M059J (cell line): ENCODE results near the gene VPS51. TPM values are rescaled to one million over a fixed set of nuclear protein-coding genes. Genes with fewer than 3 reads are reported as not detected.

Experiments
- DNase-seq: peaks from one replicate; pipeline ENCODE4 v3.0.0-alpha.2; 2012; ENCODE audit warnings: low read depth
- total RNA-seq: library from RNA; depleted of rRNA; stranded (reverse); fragments of >200 nt; shearing (Covaris generic); gene quantifications from 2 replicates; pipeline ENCODE4 v1.2.3, GENCODE V29; 2014

The VPS51 gene
- total RNA-seq, 1 experiment from 2014 or later: 170 TPM

DNA sequence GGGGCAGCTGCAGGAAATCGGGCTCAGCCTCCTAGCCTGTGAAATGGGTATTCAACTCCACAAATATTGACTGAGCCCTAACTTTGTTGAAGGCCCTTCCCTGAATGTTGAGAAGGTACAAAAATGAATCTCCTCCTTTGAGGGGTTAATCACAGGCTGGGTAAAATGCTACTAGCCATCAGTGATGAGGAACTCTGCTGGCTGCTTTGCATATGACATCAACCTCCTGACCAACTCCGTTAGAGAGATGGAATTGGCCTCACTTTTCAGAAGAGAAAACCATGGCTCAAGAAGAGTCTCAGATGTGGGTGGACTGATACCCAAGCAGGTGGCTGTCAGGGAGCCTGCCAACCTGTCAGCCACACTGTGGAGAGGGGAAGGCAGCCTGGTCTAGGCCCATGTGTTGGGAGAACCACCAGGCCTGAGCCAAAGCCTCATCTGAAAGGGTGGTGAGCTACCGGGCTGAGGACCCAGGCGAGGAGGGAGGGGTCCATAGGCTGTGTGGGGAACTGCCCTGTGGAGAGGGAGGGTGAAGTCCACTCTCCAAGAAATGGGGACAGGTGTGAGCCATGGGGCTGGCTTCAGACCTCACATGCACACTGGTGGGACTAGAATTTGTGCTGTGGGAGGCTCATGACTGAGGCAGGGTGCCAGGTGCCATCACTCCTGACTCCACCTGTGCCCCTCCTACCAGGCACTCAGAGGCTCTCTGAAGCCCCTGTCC, 23.9 kb upstream of the VPS51 start:
- no peak for DNase-seq

DNA sequence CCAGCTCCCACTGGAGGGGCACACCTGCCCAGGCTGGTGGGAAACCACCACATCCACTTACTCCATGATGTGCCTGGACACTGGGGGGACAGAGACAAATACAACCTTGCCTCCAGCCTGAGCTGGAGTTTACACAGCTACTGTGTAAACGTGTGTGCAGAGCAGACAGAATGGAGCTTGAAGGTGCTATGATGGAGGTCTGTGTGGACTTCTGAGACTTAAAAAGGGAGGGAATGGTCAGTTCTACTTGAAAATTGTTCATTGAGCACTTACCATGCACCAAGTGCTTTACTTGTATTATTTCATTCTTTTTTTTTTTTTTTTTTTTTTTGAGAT, 23.4 kb upstream of the VPS51 start:
- DNase-seq: no peak

DNA sequence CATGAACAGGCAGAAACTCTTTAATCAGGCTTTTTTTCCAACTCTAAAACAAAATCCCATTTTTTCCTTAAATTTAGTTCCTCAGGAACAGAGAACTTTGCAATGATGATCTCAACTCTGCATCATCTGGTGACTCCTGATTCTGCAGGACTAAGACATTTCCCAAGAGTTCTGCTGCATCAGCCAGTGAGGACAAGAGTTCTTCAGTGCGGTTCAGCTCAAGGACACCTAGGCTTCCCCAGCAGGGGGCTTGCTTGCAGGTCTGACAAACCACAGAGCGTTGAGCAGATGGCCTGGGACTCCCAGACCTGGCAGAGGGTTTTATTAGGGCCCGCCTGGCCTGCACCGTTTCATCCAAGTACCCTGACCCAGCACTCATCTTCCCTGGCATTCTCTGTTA, 18.6 kb upstream of the VPS51 start:
- DNase-seq: peak; percentile 29

DNA sequence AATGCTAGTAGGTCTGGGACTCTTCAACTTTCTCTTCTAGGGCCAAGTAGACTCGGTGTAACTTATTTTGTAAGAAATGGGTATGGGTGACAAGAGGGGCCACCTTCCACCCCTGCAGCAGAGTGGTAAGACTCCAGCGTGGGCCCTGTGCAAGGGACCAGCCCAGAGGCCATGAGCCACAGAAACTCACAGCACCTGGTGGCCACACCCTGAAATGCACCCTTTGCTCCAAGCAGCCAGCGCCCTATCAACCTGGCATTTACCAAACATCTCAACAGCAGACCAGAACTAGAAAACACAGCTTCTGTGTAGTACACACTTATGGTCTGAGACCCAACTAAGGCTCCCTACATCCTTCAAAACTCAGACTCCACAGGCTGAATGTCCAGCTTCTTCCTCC, 17.9 kb upstream of the VPS51 start:
- DNase-seq: peak; percentile 47

DNA sequence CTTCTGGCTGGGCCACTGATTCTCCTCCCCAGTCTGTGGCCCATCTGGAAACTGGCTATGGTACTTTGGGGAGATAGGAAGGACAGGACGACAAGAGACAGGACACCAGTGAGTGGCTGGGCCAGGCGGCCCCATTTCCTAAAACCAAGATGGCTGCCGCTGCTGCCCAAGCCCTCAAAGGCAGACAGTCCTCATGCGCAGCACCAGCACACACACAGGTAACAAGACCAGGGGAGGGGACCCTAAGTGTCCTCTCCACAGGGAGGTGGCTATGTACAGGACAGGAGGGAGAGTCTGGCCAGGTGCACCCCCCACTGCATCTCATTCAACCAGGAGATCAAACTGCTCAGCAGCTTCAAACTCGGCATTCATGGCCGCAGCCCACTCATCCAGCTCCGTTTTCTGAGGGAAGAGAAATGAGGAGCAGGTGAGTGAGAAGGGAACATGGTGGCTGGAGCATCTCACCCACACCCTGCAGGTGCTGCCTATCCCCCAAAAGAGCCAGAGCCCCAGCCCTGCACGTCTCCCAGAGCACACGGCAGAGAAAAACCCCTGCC, 17.1 kb upstream of the VPS51 start:
- DNase-seq: no peak

DNA sequence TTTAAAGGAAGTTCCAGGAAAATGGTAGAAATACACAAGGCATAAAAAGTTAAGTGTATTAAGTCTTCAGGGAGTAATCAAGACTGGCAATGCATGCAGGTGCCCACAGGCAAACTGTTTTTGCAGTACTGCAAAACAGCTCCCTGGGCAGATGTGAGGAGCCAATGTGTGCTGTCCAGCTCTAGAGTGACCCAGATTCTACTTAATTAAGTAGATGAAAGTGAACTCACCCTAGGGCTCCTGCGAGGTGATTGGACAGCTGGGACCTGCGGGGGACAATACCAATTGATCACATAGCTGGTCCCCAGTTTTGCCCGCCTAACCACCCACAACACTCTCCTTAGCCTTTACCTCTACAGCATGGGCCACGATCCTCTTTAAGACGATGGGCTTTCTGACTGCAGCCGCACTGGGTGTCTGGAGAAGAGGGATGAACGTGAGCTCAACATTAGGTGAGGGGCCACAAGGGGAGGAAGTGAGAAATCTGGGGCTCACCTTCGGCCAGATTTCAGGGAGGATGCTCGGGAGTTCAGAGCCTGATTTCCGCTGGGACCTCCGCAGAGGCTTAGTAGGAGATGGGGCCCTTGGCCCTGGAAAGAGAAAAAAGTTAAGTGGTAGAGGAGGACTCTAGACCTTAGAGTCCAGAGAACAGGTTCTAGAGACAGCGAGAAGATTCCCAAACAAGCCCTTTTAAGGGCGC, 12.7 kb upstream of the VPS51 start:
- peak; percentile 15 for DNase-seq

DNA sequence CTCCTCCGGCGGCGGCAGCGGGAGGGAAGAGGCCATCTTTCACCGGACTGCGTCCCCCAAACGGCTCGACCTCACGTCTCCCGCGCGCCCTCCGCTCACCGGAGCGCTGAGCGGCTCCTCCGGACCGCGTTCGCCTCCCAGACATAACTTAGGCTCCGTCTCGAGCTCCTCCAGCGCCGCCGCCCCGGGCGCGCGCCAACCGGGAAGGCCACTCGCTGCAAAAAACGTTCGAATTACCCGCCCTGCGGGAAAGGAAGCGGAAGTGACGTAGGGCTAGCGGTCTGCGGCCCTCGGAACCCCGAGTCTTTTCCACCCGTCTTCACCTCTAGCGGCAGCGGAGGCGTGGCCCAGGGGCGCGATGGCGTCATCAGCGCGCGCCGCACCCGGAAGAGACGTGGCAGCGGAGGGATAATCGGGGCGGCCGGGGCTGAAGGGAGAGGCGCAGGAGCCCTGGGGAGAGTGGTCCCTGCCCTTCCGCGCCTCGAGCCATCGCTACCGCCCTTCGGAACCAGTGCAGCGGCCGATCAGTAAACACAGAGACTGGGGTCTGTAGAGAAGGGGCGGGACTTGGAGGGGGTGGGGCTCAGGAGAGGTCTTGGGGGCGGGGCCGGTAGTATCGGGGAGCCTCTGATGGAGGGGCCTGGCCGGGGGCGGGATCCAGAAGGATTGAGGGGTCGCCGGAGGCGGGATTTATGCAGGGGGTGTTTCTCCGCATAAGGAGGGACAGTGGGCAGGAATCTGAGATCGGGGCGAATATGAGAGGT, 12.0 kb upstream of the VPS51 start, which contains the start of the genes CDCA5 and ZFPL1:
Gene CDCA5, minus strand, starts transcription at position 207 of the 764 bp plus-strand sequence. Its CDS starts 62 bp downstream, at position 145.
Gene ZFPL1, plus strand, starts transcription at position 389 of the 764 bp plus-strand sequence. CDS start 477 bp downstream, outside the sequence.
- DNase-seq: peak; percentile 94

- no peak for DNase-seq
Observed at GRCh38 chr11:65084598-65085375, 11.2 kb upstream of the VPS51 start.

DNA sequence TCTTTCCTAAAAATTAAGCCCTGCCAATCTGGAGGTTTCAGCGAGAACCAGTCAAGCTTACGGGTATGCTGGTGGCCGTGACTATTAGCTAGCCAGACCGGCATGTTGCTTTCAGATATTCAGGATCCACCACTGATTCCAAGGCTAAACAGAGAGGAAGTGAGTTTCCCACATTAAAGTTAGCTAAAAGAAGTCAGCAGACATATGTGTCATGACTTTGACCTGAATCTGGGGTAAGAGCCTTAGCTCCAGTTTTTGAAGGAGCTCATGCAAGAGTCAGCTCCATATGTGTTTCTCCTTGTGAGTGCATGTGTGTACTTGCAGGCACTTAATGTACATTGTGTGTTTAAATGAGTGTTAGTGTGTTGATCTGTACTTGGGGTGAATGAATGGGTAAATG, 10.6 kb upstream of the VPS51 start:
- DNase-seq: no peak

- no peak for DNase-seq
Observed at GRCh38 chr11:65086809-65087208, 9.2 kb upstream of the VPS51 start.

DNA sequence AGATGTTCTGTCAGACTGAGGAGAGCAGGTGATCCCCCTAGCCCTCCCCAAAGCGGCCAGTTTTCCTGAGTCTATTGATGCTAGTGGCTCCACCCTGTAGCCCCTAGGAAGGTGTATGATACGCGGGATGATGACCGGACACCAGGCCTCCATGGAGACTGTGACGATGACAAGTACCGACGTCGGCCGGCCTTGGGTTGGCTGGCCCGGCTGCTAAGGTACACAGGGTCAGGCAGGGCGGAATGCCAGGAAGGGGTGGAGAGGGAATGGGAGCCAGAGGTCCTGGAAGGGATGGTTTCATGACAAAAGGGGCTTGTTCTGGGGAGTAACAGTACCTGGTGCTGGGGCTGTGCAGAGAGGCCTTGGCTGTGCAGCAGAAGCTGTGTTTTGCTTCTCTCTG, 8.8 kb upstream of the VPS51 start:
- DNase-seq: no peak

DNA sequence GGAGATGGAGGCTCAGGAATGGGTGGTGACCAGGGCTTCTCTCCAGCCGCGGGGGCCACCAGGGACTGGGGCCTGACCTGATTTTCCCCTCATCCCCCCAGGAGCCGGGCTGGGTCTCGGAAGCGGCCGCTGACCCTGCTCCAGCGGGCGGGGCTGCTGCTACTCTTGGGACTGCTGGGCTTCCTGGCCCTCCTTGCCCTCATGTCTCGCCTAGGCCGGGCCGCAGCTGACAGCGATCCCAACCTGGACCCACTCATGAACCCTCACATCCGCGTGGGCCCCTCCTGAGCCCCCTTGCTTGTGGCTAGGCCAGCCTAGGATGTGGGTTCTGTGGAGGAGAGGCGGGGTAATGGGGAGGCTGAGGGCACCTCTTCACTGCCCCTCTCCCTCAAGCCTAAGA, 8.2 kb upstream of the VPS51 start:
- DNase-seq: no peak

DNA sequence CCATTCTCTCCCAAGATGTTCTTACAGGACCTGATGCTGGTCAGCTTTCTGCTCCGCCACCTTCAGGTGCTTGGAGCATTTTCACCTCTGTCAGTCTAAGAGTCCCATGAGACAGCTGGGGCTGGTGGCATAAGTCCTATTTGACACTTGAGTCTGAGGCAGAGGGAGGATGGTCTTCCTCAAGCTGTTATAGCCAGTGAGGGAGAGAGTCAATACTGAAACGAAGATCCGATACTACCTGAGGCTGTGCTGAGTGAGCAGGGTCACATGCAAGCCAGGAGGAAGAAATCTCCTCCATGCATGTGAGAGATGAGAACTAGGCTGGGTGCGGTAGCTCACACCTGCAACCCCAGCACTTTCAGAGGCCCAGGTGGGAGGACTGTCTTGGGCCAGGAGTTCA, 6.4 kb upstream of the VPS51 start:
- DNase-seq: no peak

GRCh38 chr11:65090628-65091027, 5.4 kb upstream of the VPS51 start:
- DNase-seq: no peak

DNA sequence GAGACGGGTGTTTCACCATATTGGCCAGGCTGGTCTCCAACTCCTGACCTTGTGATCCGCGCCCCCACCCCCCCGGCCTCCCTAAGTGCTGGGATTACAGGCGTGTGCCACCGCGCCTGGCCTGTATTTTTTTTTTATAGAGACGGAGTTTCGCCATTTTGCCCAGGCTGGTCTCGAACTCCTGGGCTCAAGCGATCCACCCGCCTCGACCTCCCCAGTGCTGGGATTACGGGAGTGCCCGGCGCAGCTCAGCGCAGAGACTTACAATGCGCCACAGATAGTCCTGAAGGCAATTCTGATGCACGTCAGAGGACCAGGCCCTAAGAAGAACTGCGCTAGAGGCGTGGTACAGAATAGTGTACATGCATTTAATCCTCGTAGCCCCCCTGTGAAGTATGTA, 587 bp upstream of the VPS51 start:
- no peak for DNase-seq

- DNase-seq: no peak
Observed at GRCh38 chr11:65096926-65097325, 912 bp downstream of the VPS51 start.

DNA sequence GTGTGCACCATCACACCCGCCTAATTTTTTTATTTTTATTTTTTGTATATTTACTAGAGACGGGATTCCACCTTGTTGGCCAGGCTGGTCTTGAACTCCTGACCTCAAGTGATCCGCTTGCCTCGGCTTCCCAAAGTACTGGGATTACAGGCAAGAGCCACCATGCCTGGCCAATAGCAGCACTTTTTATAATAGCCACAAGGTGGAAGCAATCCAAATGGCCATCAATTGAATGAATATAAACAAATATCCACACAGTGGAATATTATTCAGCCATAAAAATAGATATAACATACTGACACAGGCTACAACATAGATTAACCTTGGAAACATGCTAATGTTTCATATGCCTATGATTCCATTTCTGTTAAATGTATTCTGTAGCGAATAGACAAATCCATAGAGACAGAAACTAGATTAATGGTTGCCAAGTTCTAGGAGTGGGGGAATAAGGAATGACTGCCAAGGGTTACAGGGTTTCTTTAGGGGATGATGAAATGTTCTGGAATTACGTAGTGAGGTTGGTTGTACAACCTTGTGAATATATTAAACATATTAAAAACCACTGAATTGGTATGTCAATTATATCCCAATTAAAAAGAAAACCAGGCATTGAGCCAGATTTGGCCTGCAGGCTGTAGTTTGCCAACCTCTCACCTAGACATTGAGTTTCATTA, 4.8 kb downstream of the VPS51 start:
- DNase-seq: no peak

- peak; percentile 55 for DNase-seq
Observed at GRCh38 chr11:65102142-65103095, 6.4 kb downstream of the VPS51 start.

DNA sequence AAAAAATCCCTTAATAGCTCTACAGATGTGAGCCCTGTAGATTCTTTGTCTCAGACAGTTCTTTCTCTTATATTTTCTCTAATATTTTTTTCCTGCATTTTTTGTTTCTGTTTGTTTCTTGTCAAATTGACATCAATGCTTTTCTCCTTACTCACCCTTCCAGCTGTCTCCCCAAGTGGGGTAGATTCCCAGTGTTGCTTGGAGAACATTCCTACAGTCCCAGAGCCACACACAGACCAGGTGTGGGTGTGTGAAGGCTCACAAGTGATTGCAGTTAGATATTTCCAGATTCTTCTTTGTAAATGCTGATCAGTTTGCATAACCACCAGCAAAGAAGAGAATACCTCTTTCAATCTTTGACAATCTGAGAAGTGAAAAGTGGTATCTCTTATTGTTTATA, 7.5 kb downstream of the VPS51 start:
- no peak for DNase-seq

GRCh38 chr11:65104628-65105027, 8.6 kb downstream of the VPS51 start:
- no peak for DNase-seq
